Retinal pigment epithelial cell (primary cell): Measurements from ENCODE around the gene ELK3.

ENCODE experiments used
- DNase-seq: peaks from one replicate; pipeline ENCODE4 v3.0.0-alpha.2; 2010; ENCODE audit warnings: low read depth
- H3K4me3 ChIP-seq: 2 replicates; pipeline ENCODE4 v1.5.1; 2011; ENCODE audit warnings: mild to moderate bottlenecking, low read length, control low read depth, moderate library complexity
- TF ChIP-seq, protein P1 (sequence below): conservative IDR thresholded peaks from 2 replicates; pipeline ENCODE4 v1.5.1; 2011; ENCODE audit warnings: low read depth, low read length, control low read depth, inconsistent platforms

ELK3 gene

DNA sequence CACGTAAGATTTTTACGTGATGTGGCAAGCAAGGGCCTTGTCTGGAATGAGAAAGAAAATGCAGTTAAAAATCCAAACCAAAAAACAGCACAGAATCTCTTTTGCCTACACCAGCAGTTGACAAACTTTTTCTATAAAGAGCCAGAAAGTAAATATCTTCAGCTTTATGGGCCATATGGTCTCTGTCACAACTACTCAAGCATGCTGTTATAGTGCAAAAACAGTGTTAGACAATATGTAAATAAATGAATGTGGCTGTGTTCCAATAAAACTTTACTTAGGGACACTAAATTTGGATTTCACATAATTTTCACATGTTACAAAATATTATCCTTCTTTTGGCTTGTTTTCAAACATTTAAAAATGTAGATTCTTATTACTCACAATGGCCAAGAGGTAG, 6.2 kb upstream of the ELK3 start:
- no peak overlapping the region for H3K4me3 ChIP-seq
- DNase-seq, result no peak
- TF ChIP-seq, protein P1, sequence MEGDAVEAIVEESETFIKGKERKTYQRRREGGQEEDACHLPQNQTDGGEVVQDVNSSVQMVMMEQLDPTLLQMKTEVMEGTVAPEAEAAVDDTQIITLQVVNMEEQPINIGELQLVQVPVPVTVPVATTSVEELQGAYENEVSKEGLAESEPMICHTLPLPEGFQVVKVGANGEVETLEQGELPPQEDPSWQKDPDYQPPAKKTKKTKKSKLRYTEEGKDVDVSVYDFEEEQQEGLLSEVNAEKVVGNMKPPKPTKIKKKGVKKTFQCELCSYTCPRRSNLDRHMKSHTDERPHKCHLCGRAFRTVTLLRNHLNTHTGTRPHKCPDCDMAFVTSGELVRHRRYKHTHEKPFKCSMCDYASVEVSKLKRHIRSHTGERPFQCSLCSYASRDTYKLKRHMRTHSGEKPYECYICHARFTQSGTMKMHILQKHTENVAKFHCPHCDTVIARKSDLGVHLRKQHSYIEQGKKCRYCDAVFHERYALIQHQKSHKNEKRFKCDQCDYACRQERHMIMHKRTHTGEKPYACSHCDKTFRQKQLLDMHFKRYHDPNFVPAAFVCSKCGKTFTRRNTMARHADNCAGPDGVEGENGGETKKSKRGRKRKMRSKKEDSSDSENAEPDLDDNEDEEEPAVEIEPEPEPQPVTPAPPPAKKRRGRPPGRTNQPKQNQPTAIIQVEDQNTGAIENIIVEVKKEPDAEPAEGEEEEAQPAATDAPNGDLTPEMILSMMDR, result no peak

DNA sequence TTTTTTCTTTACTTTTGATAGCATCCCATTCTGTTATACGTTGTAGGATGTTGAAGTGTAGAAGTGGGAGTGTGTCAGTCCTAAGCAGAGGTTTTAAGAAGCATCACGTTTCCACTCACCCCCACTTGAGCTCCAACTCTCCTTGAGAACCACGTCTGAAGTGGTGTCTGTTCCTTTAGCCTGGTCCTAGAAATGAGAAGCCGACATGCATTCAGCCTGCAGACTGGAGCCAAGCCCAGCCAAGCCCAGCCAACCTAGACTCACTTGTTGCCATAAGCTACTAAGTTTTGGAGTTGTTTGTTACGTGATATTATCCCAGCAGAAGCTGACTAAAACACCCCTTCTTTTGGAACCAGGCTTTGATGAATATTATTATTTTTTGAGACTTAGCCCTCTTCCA, 4.4 kb upstream of the ELK3 start:
- TF ChIP-seq, protein P1, result no peak
- DNase-seq, result no peak
- no peak overlapping the region for H3K4me3 ChIP-seq

DNA sequence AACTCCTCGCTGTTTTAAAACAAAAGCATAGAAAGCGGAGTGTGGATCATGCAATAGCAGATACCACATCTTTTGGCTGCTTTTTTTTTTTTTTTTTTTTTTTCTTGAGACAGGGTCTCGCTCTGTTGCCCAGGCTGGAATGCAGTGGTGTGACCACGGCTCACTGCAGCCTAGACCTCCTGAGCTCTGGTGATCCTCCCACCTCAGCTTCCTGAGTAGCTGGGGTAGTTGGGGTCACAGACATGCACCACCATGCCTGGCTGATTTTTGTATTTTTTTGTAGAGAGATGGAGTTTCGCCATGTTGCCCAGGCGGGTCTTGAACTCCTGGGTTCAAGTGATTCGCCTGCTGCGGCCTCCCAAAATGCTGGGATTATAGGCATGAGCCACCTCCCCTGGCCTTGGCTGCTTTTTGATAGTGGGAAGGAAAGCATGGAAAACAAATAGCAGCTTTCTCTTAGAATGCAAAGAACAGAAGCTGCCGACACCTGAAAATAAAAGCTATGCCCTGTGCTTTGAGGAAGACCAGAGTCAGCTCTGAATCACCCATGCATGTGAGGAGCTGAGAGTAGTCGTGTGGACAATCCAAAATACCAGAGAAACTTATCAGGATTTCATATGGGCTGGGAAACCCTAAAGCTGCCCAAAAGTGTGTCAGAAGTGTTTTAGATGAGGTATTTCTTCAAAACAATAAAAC, 3.6 kb upstream of the ELK3 start:
- DNase-seq, result no peak
- TF ChIP-seq, protein P1, result no peak
- no peak overlapping the region for H3K4me3 ChIP-seq

DNA sequence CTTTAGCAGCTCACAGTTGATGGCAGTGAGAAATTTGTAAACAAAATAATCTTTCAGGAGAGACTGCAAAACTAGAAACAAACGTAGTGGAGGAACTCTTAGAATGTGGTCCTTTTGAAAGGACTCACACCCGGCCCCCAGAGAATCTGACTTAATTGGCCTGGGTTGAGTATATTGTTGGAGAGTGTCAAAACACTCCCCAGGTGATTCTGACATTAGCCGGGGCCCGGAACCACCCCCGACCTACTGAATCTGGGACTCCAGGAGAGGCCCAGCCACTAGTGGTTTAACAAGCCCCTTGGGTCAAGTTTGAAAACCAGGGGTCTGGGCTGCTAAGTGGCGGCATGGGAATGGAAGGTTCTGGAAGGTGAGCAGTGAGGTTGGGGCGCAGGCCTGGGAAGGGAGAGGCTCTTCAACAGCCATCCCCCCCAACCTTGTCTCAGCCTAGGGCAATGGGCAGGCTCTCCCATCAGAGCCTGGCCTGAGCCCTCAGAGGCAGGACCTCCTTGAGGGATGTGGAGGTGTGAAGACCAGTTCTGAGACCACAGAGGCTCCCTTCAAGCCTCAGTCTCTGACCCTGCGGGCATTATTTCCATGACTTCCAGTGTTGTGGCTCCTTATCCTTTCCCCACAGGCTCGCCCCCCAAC, 1.1 kb upstream of the ELK3 start:
- DNase-seq, result no peak
- no peak overlapping the region for H3K4me3 ChIP-seq
- TF ChIP-seq, protein P1, result no peak

DNA sequence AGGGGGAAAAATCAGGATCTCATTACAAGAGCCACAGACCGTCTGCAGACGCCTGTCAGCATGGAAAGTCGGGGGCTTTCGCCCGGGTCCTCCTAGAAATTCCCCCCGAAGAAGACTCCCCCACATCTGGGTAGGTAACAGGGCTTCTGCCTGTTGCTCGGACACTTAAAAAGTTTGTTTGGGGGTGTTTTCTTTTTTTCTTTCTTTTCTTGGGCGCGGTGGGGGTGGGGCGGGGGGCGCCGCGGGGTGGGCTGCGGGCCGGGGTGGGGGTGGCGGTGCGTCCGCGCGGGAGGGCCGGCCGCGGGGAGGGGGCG, 358 bp downstream of the ELK3 start:
- TF ChIP-seq, protein P1, result no peak
- DNase-seq, result no peak
- H3K4me3 ChIP-seq, result peak overlapping the region; percentile 94

DNA sequence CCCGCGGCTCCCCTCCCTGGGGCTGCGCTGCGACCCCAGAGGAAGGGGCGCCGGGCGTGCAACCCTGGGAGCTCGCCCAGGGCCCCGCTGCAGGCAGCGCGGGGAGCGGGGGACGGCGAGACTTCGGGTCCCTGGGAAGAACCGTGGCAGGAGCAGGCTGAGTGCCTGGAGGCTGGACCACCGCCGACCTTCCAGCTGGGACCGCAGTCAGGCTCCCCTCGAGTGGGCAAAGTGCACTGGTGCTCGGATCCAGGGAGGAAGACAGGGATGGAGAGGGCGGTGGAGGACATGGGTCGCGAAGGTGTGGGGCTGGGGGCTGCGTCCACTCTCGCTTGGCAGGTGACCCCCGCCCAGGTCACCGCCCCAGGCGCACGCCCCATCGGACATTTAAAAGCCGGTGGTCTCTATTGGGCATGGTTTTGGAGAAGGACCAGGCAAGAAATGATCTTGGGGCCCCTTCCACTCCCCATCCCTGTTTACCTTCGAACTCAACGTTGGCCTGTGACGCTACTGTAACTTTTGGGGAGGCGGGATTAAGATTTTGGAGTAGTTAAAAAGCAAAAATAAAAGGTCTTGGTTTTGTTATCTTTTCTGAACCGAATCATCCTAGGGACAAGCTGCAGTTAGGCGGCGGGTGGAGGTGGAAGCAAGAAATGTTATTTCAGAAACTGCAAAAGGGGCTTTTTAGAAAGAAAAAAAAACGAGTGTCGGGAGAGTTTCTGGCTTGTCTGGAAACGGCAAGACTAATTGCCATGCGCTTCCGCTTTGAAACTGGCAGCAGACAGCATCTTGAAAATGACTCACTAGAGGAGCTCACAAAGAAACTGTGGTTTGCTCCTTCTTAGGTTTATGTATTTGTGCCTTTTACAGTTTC, 1.0 kb downstream of the ELK3 start:
- H3K4me3 ChIP-seq, result peak overlapping the region; percentile 84
- TF ChIP-seq, protein P1, result no peak
- peak; percentile 84 for DNase-seq
